Activated naive CD8-positive, alpha-beta T cell treated with anti-CD3 and anti-CD28 coated beads, Interleukin-2, amount 10 ng/mL, durations not matched to agents 7 days and 5 days (primary cell): ENCODE data around the gene PSMD11. TPM values are rescaled to one million over a fixed set of nuclear protein-coding genes. Genes with fewer than 3 reads are reported as not detected.
A peak's percentile ranks its signal among the peaks of the same experiment; 100 is the strongest.

ENCODE experiments used
- ATAC-seq: fragments of 150-1000 bp; cut with Tn5 transposase; one replicate; pipeline ENCODE4 v1.10.0; 2021; ENCODE audit warnings: low read depth, moderate library complexity
- POLR2A ChIA-PET: fragments of 350-600 bp; sonication (Branson Sonifier 250); formaldehyde crosslinking; loops from one replicate; lab custom pipeline; 2021; ENCODE audit warnings: antibody characterized with exemption; lab: Charles Lee
- DNase-seq: peaks from one replicate; pipeline ENCODE4 v3.0.0; 2021
- H3K27ac Mint-ChIP-seq: one replicate; pipeline ENCODE4 v1.8.0; 2022; ENCODE audit warnings: mild to moderate bottlenecking, mixed read lengths
- H3K27me3 Mint-ChIP-seq: one replicate; pipeline ENCODE4 v1.8.0; 2022; ENCODE audit warnings: mild to moderate bottlenecking, moderate library complexity, mixed read lengths
- H3K36me3 Mint-ChIP-seq: one replicate; pipeline ENCODE4 v1.8.0; 2021; ENCODE audit warnings: mild to moderate bottlenecking, mixed read lengths
- H3K4me1 Mint-ChIP-seq: one replicate; pipeline ENCODE4 v1.8.0; 2021; ENCODE audit warnings: mixed read lengths
- H3K4me3 Mint-ChIP-seq: one replicate; pipeline ENCODE4 v1.8.0; 2022; ENCODE audit warnings: mild to moderate bottlenecking, moderate library complexity, mixed read lengths
- H3K9me3 Mint-ChIP-seq: one replicate; pipeline ENCODE4 v1.8.0; 2021; ENCODE audit warnings: mixed read lengths
- total RNA-seq, 2 experiments: library from RNA; stranded (reverse); gene quantifications; one replicate each; pipeline ENCODE4 v1.2.3, GENCODE V29; 2021

The PSMD11 gene
- total RNA-seq, 2 experiments from 2014 or later: 68.3 to 75.1 TPM

- DNase-seq (peak; percentile 50), ATAC-seq (peak; percentile 13)
- Mint-ChIP-seq H3K27ac (peak overlapping the region; percentile 16), H3K27me3 (no peaks in the 10 kb centered on the region), H3K9me3 (no peaks in the 10 kb centered on the region), H3K4me1 (peaks cover 30% of the 10 kb centered on the region), H3K36me3 (peaks cover 2% of the 10 kb centered on the region), H3K4me3 (peak overlapping the region; percentile 61)
- POLR2A ChIA-PET: interaction anchor here (1.0 to 1.7 kb wide), 5 partner anchors 8 to 51 kb away, joined by 4 to 10 read pairs (median 4); partner anchors contain the start of genes CDK5R1 and PSMD11
Observed at GRCh38 chr17:32495359-32496231, 51.3 kb downstream of the PSMD11 start.

DNA sequence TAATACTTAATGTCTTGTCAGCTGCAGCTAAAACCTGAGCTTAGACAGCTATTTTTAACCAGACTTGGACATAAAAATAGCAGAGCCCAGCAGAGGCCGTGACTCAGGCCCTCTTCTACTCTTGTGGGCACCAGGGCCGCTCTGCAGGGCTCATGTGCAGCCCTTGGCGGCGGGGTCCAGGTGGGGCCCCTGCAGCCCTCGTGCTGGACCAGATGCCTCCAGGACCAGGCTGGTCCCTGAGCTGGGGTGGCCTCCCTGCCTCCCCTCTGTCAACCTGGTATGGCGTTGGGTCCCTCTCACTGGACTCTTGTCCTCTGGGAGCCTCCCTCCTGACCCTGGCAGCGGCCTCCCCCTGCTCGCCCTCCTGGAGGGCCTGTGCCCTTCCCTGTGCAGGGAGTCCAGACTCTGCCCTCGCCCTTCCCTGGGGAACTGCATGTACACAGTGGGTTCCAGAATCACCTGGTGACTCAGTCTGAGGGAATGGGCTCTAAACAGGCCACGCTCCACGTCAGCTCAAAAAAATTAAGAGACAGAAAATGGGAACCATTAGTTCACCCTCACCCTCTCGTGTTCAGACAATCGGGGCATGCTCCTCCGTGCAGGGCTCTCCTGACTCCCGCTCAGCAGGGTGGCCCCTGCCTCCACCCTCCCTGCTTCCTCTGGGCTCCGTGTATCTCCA, 52.2 kb downstream of the PSMD11 start:
- POLR2A ChIA-PET: interaction anchor here (1.0 to 1.5 kb wide), 4 partner anchors 10 to 52 kb away, joined by 3 to 7 read pairs (median 4); partner anchors contain the start of genes CDK5R1 and PSMD11

GRCh38 chr17:32497431-32498205, 53.3 kb downstream of the PSMD11 start:
- H3K36me3 Mint-ChIP-seq: no peaks in the 10 kb centered on the region
- no peaks in the 10 kb centered on the region for H3K9me3 Mint-ChIP-seq
- H3K4me1 Mint-ChIP-seq: peaks cover 20% of the 10 kb centered on the region
- ATAC-seq: no peak
- POLR2A ChIA-PET: interaction anchor here (1.2 kb wide), 1 partner anchor 11 kb away, joined by 3 read pairs; the partner anchor contains the start of gene CDK5R1
- peak overlapping the region; percentile 65 for H3K27ac Mint-ChIP-seq
- H3K4me3 Mint-ChIP-seq: no peak overlapping the region
- no peak for DNase-seq
- no peaks in the 10 kb centered on the region for H3K27me3 Mint-ChIP-seq

More for the DNA sequence above, 52.2 kb downstream of the PSMD11 start:
- no peaks in the 10 kb centered on the region for H3K36me3 Mint-ChIP-seq
- no peaks in the 10 kb centered on the region for H3K27me3 Mint-ChIP-seq
- H3K4me3 Mint-ChIP-seq: no peak overlapping the region
- no peak for ATAC-seq
- peak overlapping the region; percentile 60 for H3K27ac Mint-ChIP-seq
- no peak for DNase-seq
- peaks cover 24% of the 10 kb centered on the region for H3K4me1 Mint-ChIP-seq
- no peaks in the 10 kb centered on the region for H3K9me3 Mint-ChIP-seq

DNA sequence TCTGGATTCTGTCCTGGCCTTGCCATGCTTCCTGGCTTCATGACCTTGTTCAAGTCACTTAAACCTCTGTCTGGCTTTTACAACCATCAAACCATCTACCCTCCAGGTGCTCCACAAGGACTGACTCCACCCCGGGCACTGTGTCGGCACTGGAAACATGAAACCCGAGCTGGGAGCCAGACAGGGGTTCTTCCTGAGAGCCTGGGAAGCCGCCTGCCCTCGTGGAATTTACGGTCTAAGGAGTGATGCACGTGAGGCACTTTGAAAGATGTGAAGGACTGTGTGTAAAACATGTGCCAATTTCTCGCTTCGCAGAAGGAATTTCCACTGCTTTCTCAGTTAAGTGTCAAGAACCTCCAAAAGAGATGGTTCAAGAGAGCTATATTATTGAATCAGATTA, 54.1 kb downstream of the PSMD11 start:
- Mint-ChIP-seq H3K36me3 (no peaks in the 10 kb centered on the region), H3K27me3 (no peaks in the 10 kb centered on the region), H3K4me1 (peaks cover 18% of the 10 kb centered on the region), H3K9me3 (no peaks in the 10 kb centered on the region), H3K27ac (no peak overlapping the region), H3K4me3 (no peak overlapping the region)
- DNase-seq: no peak
- no peak for ATAC-seq
- POLR2A ChIA-PET: interaction anchor here (1.9 kb wide), 1 partner anchor 12 kb away, joined by 5 read pairs; the partner anchor contains the start of gene CDK5R1

DNA sequence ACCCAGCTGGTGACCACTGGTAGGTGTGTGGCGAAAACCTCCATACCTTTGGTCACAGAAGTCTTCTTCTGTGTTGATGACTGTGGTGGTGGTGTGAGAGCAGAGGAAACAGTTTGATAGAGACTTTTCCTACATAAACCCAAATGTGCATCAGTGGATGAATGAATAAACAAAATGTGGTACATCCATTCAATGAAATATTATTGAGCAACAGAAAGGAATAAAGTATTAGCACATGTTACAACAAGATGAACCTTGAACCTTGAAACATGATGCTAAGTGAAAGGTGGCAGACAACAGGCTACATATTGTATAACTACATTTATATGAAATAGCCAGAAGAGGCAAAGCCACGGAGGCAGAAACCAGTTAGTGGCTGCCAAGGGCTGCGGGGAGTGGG, 57.7 kb downstream of the PSMD11 start:
- H3K27me3 Mint-ChIP-seq: no peaks in the 10 kb centered on the region
- H3K36me3 Mint-ChIP-seq: peaks cover 3% of the 10 kb centered on the region
- peak overlapping the region; percentile 31 for H3K4me3 Mint-ChIP-seq
- ATAC-seq (no peak), DNase-seq (no peak)
- H3K9me3 Mint-ChIP-seq: no peaks in the 10 kb centered on the region
- POLR2A ChIA-PET: interaction anchor here (1.7 kb wide), 1 partner anchor 15 kb away, joined by 3 read pairs; the partner anchor contains the start of gene CDK5R1
- H3K4me1 Mint-ChIP-seq: peaks cover 35% of the 10 kb centered on the region
- H3K27ac Mint-ChIP-seq: peak overlapping the region; percentile 99

GRCh38 chr17:32502710-32503109, 58.4 kb downstream of the PSMD11 start:
- Mint-ChIP-seq H3K4me1 (peaks cover 37% of the 10 kb centered on the region), H3K4me3 (peak overlapping the region; percentile 39), H3K36me3 (peaks cover 3% of the 10 kb centered on the region), H3K9me3 (no peaks in the 10 kb centered on the region), H3K27me3 (no peaks in the 10 kb centered on the region), H3K27ac (peak overlapping the region; percentile 99)
- ATAC-seq (no peak), DNase-seq (no peak)
- POLR2A ChIA-PET: interaction anchor here (1.4 to 3.0 kb wide), 3 partner anchors 14 to 17 kb away, joined by 7 to 16 read pairs (median 14); no protein-coding TSS in a partner anchor

GRCh38 chr17:32503251-32504165, 59.2 kb downstream of the PSMD11 start:
- POLR2A ChIA-PET: interaction anchor here (0.8 to 3.0 kb wide), 7 partner anchors 8 to 24 kb away, joined by 3 to 16 read pairs (median 7); partner anchors contain the start of gene CDK5R1
- DNase-seq: peak; percentile 57
- peaks cover 37% of the 10 kb centered on the region for H3K4me1 Mint-ChIP-seq

GRCh38 chr17:32504166-32504990, 60.1 kb downstream of the PSMD11 start:
- Mint-ChIP-seq H3K4me1 (peaks cover 37% of the 10 kb centered on the region), H3K27ac (peak overlapping the region; percentile 99), H3K27me3 (no peaks in the 10 kb centered on the region), H3K4me3 (peak overlapping the region; percentile 60), H3K9me3 (no peaks in the 10 kb centered on the region), H3K36me3 (peaks cover 3% of the 10 kb centered on the region)
- DNase-seq (no peak), ATAC-seq (no peak)
- POLR2A ChIA-PET: interaction anchor here (0.9 to 3.0 kb wide), 6 partner anchors 13 to 23 kb away, joined by 3 to 16 read pairs (median 10); partner anchors contain the start of gene CDK5R1

More at GRCh38 chr17:32503251-32504165, 59.2 kb downstream of the PSMD11 start:
- Mint-ChIP-seq H3K27me3 (no peaks in the 10 kb centered on the region), H3K36me3 (peaks cover 3% of the 10 kb centered on the region), H3K4me3 (peak overlapping the region; percentile 39), H3K9me3 (no peaks in the 10 kb centered on the region), H3K27ac (peak overlapping the region; percentile 99)
- ATAC-seq: peak; percentile 98

- Mint-ChIP-seq H3K4me3 (no peak overlapping the region), H3K4me1 (peaks cover 30% of the 10 kb centered on the region), H3K27me3 (no peaks in the 10 kb centered on the region), H3K27ac (no peak overlapping the region), H3K36me3 (peaks cover 3% of the 10 kb centered on the region), H3K9me3 (no peaks in the 10 kb centered on the region)
- POLR2A ChIA-PET: interaction anchor here (0.6 kb wide), 1 partner anchor 245 kb away, joined by 3 read pairs; no protein-coding TSS in a partner anchor
- no peak for DNase-seq
- ATAC-seq: no peak
Observed at GRCh38 chr17:32508926-32509325, 64.6 kb downstream of the PSMD11 start.

DNA sequence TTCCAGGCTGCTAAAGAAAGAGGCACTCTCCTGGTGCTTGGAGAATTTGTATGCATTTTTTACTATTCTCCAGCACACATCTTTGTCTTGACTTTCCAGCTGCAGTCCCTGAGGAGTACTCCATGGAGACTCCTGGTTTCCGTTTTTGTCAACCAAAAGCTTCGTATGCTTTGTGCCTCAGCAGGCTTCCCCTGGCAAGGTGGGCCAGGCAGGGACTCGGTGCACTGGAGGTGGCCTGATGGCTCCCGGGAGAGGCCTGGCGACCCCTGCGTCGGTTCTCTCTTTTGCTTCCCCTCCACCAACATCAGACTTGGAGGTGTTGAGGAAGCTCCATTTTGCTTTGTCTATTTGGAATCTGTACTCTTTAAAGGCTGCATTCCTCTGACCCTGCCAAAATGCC, 66.2 kb downstream of the PSMD11 start:
- H3K4me1 Mint-ChIP-seq: peaks cover 22% of the 10 kb centered on the region
- H3K36me3 Mint-ChIP-seq: peaks cover 3% of the 10 kb centered on the region
- POLR2A ChIA-PET: no interaction called here
- H3K4me3 Mint-ChIP-seq: no peak overlapping the region
- DNase-seq (no peak), ATAC-seq (no peak)
- no peaks in the 10 kb centered on the region for H3K27me3 Mint-ChIP-seq
- no peaks in the 10 kb centered on the region for H3K9me3 Mint-ChIP-seq
- no peak overlapping the region for H3K27ac Mint-ChIP-seq

- DNase-seq: no peak
- Mint-ChIP-seq H3K27ac (no peak overlapping the region), H3K36me3 (no peaks in the 10 kb centered on the region), H3K4me3 (no peak overlapping the region), H3K4me1 (peaks cover 37% of the 10 kb centered on the region), H3K9me3 (no peaks in the 10 kb centered on the region), H3K27me3 (no peaks in the 10 kb centered on the region)
- ATAC-seq: no peak
- POLR2A ChIA-PET: interaction anchor here (1.3 kb wide), 1 partner anchor 25 kb away, joined by 8 read pairs; the partner anchor contains the start of gene CDK5R1
Observed at GRCh38 chr17:32512328-32512727, 68.0 kb downstream of the PSMD11 start.
